Trophoblast cell (in vitro differentiated cells and primary cell): ENCODE data around the gene PRUNE2.
A peak's percentile ranks its signal among the peaks of the same experiment; 100 is the strongest.

ENCODE experiments used
- DNase-seq, 2 donors: peaks; one replicate each; pipeline ENCODE4 v3.0.0-alpha.2; 2016
- H2AFZ ChIP-seq: 2 replicates; pipeline ENCODE4 v1.6.1; 2013; ENCODE audit warnings: low read length, moderate library complexity, mild to moderate bottlenecking; ENCODE audit not compliant: insufficient read depth, poor library complexity
- H2AK5ac ChIP-seq: 2 replicates; pipeline ENCODE4 v1.6.1; 2013; ENCODE audit warnings: mild to moderate bottlenecking, low read length
- H2BK120ac ChIP-seq: 2 replicates; pipeline ENCODE4 v1.6.1; 2013; ENCODE audit warnings: low read length, mild to moderate bottlenecking, moderate library complexity; ENCODE audit not compliant: insufficient read depth, poor library complexity
- H2BK12ac ChIP-seq: 2 replicates; pipeline ENCODE4 v1.6.1; 2013; ENCODE audit warnings: mild to moderate bottlenecking, low read length, moderate library complexity
- H2BK5ac ChIP-seq: 2 replicates; pipeline ENCODE4 v1.6.1; 2013; ENCODE audit warnings: low read length, low read depth, moderate library complexity, mild to moderate bottlenecking; ENCODE audit not compliant: poor library complexity
- H3K14ac ChIP-seq: 2 replicates; pipeline ENCODE4 v1.6.1; 2013; ENCODE audit warnings: mild to moderate bottlenecking, low read length
- H3K18ac ChIP-seq: 2 replicates; pipeline ENCODE4 v1.6.1; 2013; ENCODE audit warnings: mild to moderate bottlenecking, low read length
- H3K23ac ChIP-seq: 2 replicates; pipeline ENCODE4 v1.6.1; 2013; ENCODE audit warnings: low read length
- H3K27ac ChIP-seq: 2 replicates; pipeline ENCODE4 v1.5.1; 2013; ENCODE audit warnings: low read depth, mild to moderate bottlenecking, inconsistent platforms, low read length, moderate library complexity
- H3K27me3 ChIP-seq: 2 replicates; pipeline ENCODE4 v1.6.1; 2013; ENCODE audit warnings: inconsistent platforms, mild to moderate bottlenecking, low read length, moderate library complexity; ENCODE audit not compliant: insufficient read depth
- H3K36me3 ChIP-seq, 2 experiments: 1 replicate in 1 of 2; 2 replicates in 1 of 2; pipeline ENCODE4 v1.6.1; 2013; ENCODE audit warnings: low read length in 2 of 2, mild to moderate bottlenecking in 2 of 2, moderate library complexity in 1 of 2; ENCODE audit not compliant: insufficient read depth in 2 of 2, control insufficient read depth in 1 of 2
- H3K4ac ChIP-seq: 2 replicates; pipeline ENCODE4 v1.6.1; 2013; ENCODE audit warnings: low read depth, mild to moderate bottlenecking, low read length, moderate library complexity
- H3K4me1 ChIP-seq, 2 experiments: 1 replicate in 1 of 2; 2 replicates in 1 of 2; pipeline ENCODE4 v1.6.1; 2013; ENCODE audit warnings: low read length in 2 of 2, mild to moderate bottlenecking in 2 of 2, moderate library complexity in 1 of 2; ENCODE audit not compliant: insufficient read depth in 2 of 2, control insufficient read depth in 1 of 2
- H3K4me2 ChIP-seq: 2 replicates; pipeline ENCODE4 v1.6.1; 2013; ENCODE audit warnings: inconsistent platforms, mild to moderate bottlenecking, low read length, moderate library complexity
- H3K4me3 ChIP-seq: 2 replicates; pipeline ENCODE4 v1.5.1; 2013; ENCODE audit warnings: mild to moderate bottlenecking, low read depth, low read length, inconsistent platforms
- H3K79me1 ChIP-seq: one replicate; pipeline ENCODE4 v1.6.1; 2013; ENCODE audit warnings: low read length
- H3K79me2 ChIP-seq: 2 replicates; pipeline ENCODE4 v1.6.1; 2013; ENCODE audit warnings: low read length, mild to moderate bottlenecking; ENCODE audit not compliant: control insufficient read depth, insufficient read depth, poor library complexity
- H3K9ac ChIP-seq: 2 replicates; pipeline ENCODE4 v1.6.1; 2013; ENCODE audit warnings: mild to moderate bottlenecking, low read length
- H3K9me3 ChIP-seq: 2 replicates; pipeline ENCODE4 v1.6.1; 2013; ENCODE audit warnings: low read depth, mild to moderate bottlenecking, control low read depth, inconsistent platforms, low read length; ENCODE audit not compliant: insufficient read depth
- H4K12ac ChIP-seq: 2 replicates; pipeline ENCODE4 v1.6.1; 2013; ENCODE audit warnings: low read depth, mild to moderate bottlenecking, low read length, moderate library complexity
- H4K8ac ChIP-seq: 2 replicates; pipeline ENCODE4 v1.6.1; 2013; ENCODE audit warnings: low read depth, mild to moderate bottlenecking, low read length, moderate library complexity
- H4K91ac ChIP-seq: one replicate; pipeline ENCODE4 v1.6.1; 2013; ENCODE audit warnings: low read depth, mild to moderate bottlenecking, low read length, moderate library complexity
- WGBS: extraction: QIAGEN DNeasy Blood & Tissue Kit; methylation state at CpG from one replicate; pipeline ENCODE4 v1.1.7; 2013; ENCODE audit warnings: missing lambda C conversion rate; ENCODE audit not compliant: insufficient read length, insufficient coverage; ENCODE audit errors: extremely low coverage; 5-methylcytosine and 5-hydroxymethylcytosine counted together

Gene PRUNE2

GRCh38 chr9:76704593-76705204 lies 201.2 kb downstream of the PRUNE2 start:
- Histone ChIP-seq H3K27ac (no peak overlapping the region), H3K27me3 (no peaks in the 10 kb centered on the region), H3K4me3 (no peak overlapping the region), H4K12ac (no peak overlapping the region), H3K4me1 (peaks cover 0 to 6% of the 10 kb centered on the region in 2 experiments), H3K14ac (no peak overlapping the region), H3K79me2 (no peaks in the 10 kb centered on the region), H4K8ac (no peak overlapping the region), H3K4ac (no peak overlapping the region), H2BK12ac (no peak overlapping the region), H2AK5ac (no peak overlapping the region), H3K36me3 (no peaks in the 10 kb centered on the region), H3K9me3 (no peaks in the 10 kb centered on the region), H2BK120ac (no peak overlapping the region), H2AFZ (no peak overlapping the region), H3K23ac (no peak overlapping the region), H3K4me2 (no peak overlapping the region), H2BK5ac (no peak overlapping the region), H4K91ac (no peak overlapping the region), H3K9ac (no peak overlapping the region), H3K18ac (no peak overlapping the region), H3K79me1 (no peaks in the 10 kb centered on the region)
- peak; percentile 24 to 89 for DNase-seq
- WGBS: no CpG with 5 or more reads among the region's 9 CpGs

DNA sequence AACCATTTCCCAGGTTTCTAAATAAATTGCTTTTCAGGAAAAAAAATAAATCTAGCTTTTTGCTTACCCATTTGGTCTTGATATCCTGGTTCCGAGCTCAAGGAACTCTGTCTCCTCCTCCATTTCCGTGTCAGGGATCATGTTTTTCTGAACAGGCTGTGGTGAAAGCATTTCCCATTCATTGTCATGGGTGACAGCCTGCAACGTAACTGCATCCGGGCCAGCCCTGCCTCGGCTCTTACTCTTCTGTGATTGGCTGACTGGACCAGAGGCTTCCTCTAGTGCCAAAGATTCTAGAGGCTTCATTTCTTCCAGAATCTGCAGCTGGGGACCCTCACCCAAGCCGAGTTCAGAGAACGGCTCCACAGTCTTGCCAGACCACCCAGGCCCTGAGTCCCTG lies 202.6 kb downstream of the PRUNE2 start:
- no CpG with 5 or more reads among the region's 7 CpGs for WGBS
- H3K27ac ChIP-seq: no peak overlapping the region
- H2BK5ac ChIP-seq: no peak overlapping the region
- no peak overlapping the region for H3K9ac ChIP-seq
- no peak overlapping the region for H3K4me2 ChIP-seq
- no peak overlapping the region for H2AK5ac ChIP-seq
- H3K4me3 ChIP-seq: no peak overlapping the region
- no peaks in the 10 kb centered on the region for H3K79me2 ChIP-seq
- no peak for DNase-seq
- no peak overlapping the region for H4K12ac ChIP-seq
- H3K9me3 ChIP-seq: no peaks in the 10 kb centered on the region
- H3K27me3 ChIP-seq: no peaks in the 10 kb centered on the region
- no peak overlapping the region for H2AFZ ChIP-seq
- no peaks in the 10 kb centered on the region for H3K36me3 ChIP-seq
- H3K18ac ChIP-seq: no peak overlapping the region
- no peak overlapping the region for H4K91ac ChIP-seq
- peaks cover 0 to 6% of the 10 kb centered on the region in 2 experiments for H3K4me1 ChIP-seq
- H3K14ac ChIP-seq: no peak overlapping the region
- H2BK12ac ChIP-seq: no peak overlapping the region
- no peak overlapping the region for H3K4ac ChIP-seq
- no peak overlapping the region for H3K23ac ChIP-seq
- no peak overlapping the region for H4K8ac ChIP-seq
- H3K79me1 ChIP-seq: no peaks in the 10 kb centered on the region
- H2BK120ac ChIP-seq: no peak overlapping the region

- no peak overlapping the region for H3K18ac ChIP-seq
- no peaks in the 10 kb centered on the region for H3K79me2 ChIP-seq
- H3K4me3 ChIP-seq: no peak overlapping the region
- H3K9ac ChIP-seq: no peak overlapping the region
- no peak for DNase-seq
- peak overlapping the region; percentile 61 for H3K27ac ChIP-seq
- no peak overlapping the region for H2AK5ac ChIP-seq
- no peaks in the 10 kb centered on the region for H3K79me1 ChIP-seq
- no peak overlapping the region for H2AFZ ChIP-seq
- H3K14ac ChIP-seq: no peak overlapping the region
- no peak overlapping the region for H3K4me2 ChIP-seq
- peaks cover 0 to 6% of the 10 kb centered on the region in 2 experiments for H3K4me1 ChIP-seq
- H4K8ac ChIP-seq: no peak overlapping the region
- H3K27me3 ChIP-seq: no peaks in the 10 kb centered on the region
- H3K36me3 ChIP-seq: no peaks in the 10 kb centered on the region
- no peak overlapping the region for H4K12ac ChIP-seq
- H3K9me3 ChIP-seq: no peaks in the 10 kb centered on the region
- H3K4ac ChIP-seq: no peak overlapping the region
- no peak overlapping the region for H4K91ac ChIP-seq
- no peak overlapping the region for H2BK120ac ChIP-seq
- no CpG with 5 or more reads among the region's 3 CpGs for WGBS
- H2BK12ac ChIP-seq: no peak overlapping the region
- H3K23ac ChIP-seq: no peak overlapping the region
- H2BK5ac ChIP-seq: no peak overlapping the region
Observed at GRCh38 chr9:76701441-76702039, 204.4 kb downstream of the PRUNE2 start.

- Histone ChIP-seq H4K8ac (no peak overlapping the region), H2AFZ (no peak overlapping the region), H3K4me1 (peaks cover 0 to 6% of the 10 kb centered on the region in 2 experiments), H3K23ac (no peak overlapping the region), H3K18ac (no peak overlapping the region), H2BK12ac (no peak overlapping the region), H3K79me2 (no peaks in the 10 kb centered on the region), H3K9me3 (no peaks in the 10 kb centered on the region), H2BK5ac (peak overlapping the region; percentile 43), H3K4ac (no peak overlapping the region), H4K12ac (no peak overlapping the region), H3K79me1 (no peaks in the 10 kb centered on the region), H2AK5ac (no peak overlapping the region), H4K91ac (peak overlapping the region; percentile 33), H3K36me3 (no peaks in the 10 kb centered on the region), H3K9ac (no peak overlapping the region), H3K27ac (peak overlapping the region; percentile 61), H3K27me3 (no peaks in the 10 kb centered on the region), H3K14ac (no peak overlapping the region), H3K4me2 (no peak overlapping the region), H2BK120ac (peak overlapping the region; percentile 72), H3K4me3 (no peak overlapping the region)
- WGBS: no CpG with 5 or more reads among the region's 4 CpGs
- no peak for DNase-seq
Observed at GRCh38 chr9:76700916-76701315, 205.0 kb downstream of the PRUNE2 start.
